Astrocyte (in vitro differentiated cells and primary cell): ENCODE results near the gene ZNF653. TPM values are rescaled to one million over a fixed set of nuclear protein-coding genes. Genes with fewer than 3 reads are reported as not detected.

ENCODE experiments used
- DNase-seq: peaks from one replicate; pipeline ENCODE4 v3.0.0-alpha.2; 2010; ENCODE audit warnings: low read depth
- FAIRE-seq: peaks from 2 replicates; lab custom pipeline; 2011; peaks lifted over from hg19 to GRCh38; lab: Jason Lieb, UNC
- H2AFZ ChIP-seq: 2 replicates; pipeline ENCODE4 v1.6.0; 2012; ENCODE audit warnings: low read depth, low read length, inconsistent platforms
- H3K27ac ChIP-seq: 2 replicates; pipeline ENCODE4 v1.5.1; 2011; ENCODE audit warnings: low read depth, low read length, inconsistent platforms
- H3K27me3 ChIP-seq: 2 replicates; pipeline ENCODE4 v1.6.0; 2011; ENCODE audit warnings: low read length, inconsistent platforms; ENCODE audit not compliant: insufficient read depth
- H3K36me3 ChIP-seq: 2 replicates; pipeline ENCODE4 v1.5.1; 2011; ENCODE audit warnings: low read length, inconsistent platforms; ENCODE audit not compliant: insufficient read depth
- H3K4me1 ChIP-seq: 2 replicates; pipeline ENCODE4 v1.5.1; 2011; ENCODE audit warnings: low read length, inconsistent platforms; ENCODE audit not compliant: insufficient read depth
- H3K4me2 ChIP-seq: 2 replicates; pipeline ENCODE4 v1.6.0; 2012; ENCODE audit warnings: low read length, inconsistent platforms
- H3K4me3 ChIP-seq: 2 replicates; pipeline ENCODE4 v1.5.1; 2011; ENCODE audit warnings: low read depth, mild to moderate bottlenecking, low read length, inconsistent platforms; ENCODE audit not compliant: insufficient read depth
- H3K79me2 ChIP-seq: 2 replicates; pipeline ENCODE4 v1.6.0; 2012; ENCODE audit warnings: mild to moderate bottlenecking, low read length, inconsistent platforms; ENCODE audit not compliant: insufficient read depth
- H3K9ac ChIP-seq: 2 replicates; pipeline ENCODE4 v1.6.0; 2012; ENCODE audit warnings: mild to moderate bottlenecking, low read length, inconsistent platforms
- H3K9me3 ChIP-seq: 2 replicates; pipeline ENCODE4 v1.5.1; 2012; ENCODE audit warnings: low read depth, mild to moderate bottlenecking, low read length, inconsistent platforms; ENCODE audit not compliant: insufficient read depth
- H4K20me1 ChIP-seq: 2 replicates; pipeline ENCODE4 v1.6.0; 2012; ENCODE audit warnings: low read length, inconsistent platforms; ENCODE audit not compliant: insufficient read depth
- H3K27ac Mint-ChIP-seq: one replicate; pipeline ENCODE4 v1.8.0; 2021; ENCODE audit warnings: mild to moderate bottlenecking, mixed read lengths; ENCODE audit not compliant: unreplicated experiment
- H3K27me3 Mint-ChIP-seq: one replicate; pipeline ENCODE4 v1.8.0; 2021; ENCODE audit warnings: low read depth, mixed read lengths; ENCODE audit not compliant: unreplicated experiment
- H3K36me3 Mint-ChIP-seq: one replicate; pipeline ENCODE4 v1.8.0; 2021; ENCODE audit warnings: low read depth, mixed read lengths; ENCODE audit not compliant: unreplicated experiment
- H3K4me1 Mint-ChIP-seq: one replicate; pipeline ENCODE4 v1.8.0; 2021; ENCODE audit warnings: low read depth, mixed read lengths; ENCODE audit not compliant: unreplicated experiment
- H3K4me3 Mint-ChIP-seq: one replicate; pipeline ENCODE4 v1.8.0; 2021; ENCODE audit warnings: mild to moderate bottlenecking, moderate library complexity, mixed read lengths; ENCODE audit not compliant: unreplicated experiment
- H3K9me3 Mint-ChIP-seq: one replicate; pipeline ENCODE4 v1.8.0; 2021; ENCODE audit warnings: mild to moderate bottlenecking, mixed read lengths; ENCODE audit not compliant: unreplicated experiment
- CTCF ChIP-seq: IDR thresholded peaks from 2 replicates; pipeline ENCODE4 v1.5.1; 2011; ENCODE audit warnings: low read depth, mild to moderate bottlenecking, inconsistent platforms, low read length, moderate library complexity; ENCODE audit not compliant: insufficient read depth
- EZH2 ChIP-seq: IDR thresholded peaks from 2 replicates; pipeline ENCODE4 v1.6.1; 2012; ENCODE audit warnings: mild to moderate bottlenecking, low read length, inconsistent platforms; ENCODE audit not compliant: insufficient read depth
- total RNA-seq: library from RNA; stranded (reverse); gene quantifications from 2 replicates; pipeline ENCODE4 v1.2.1, GENCODE V29; 2021

The ZNF653 gene
- total RNA-seq, 1 donor from 2014 or later: 7.6 TPM

GRCh38 chr19:11465600-11465999 is 40.0 kb downstream of the ZNF653 start:
- Mint-ChIP-seq H3K4me1 (no peaks in the 10 kb centered on the region), H3K27me3 (peaks cover 9% of the 10 kb centered on the region), H3K9me3 (no peaks in the 10 kb centered on the region)

GRCh38 chr19:11464333-11465265 is 41.0 kb downstream of the ZNF653 start:
- no peaks in the 10 kb centered on the region for H3K36me3 Mint-ChIP-seq
- Histone ChIP-seq H3K9ac (no peak overlapping the region), H3K4me1 (no peaks in the 10 kb centered on the region), H3K9me3 (no peaks in the 10 kb centered on the region), H2AFZ (no peak overlapping the region), H3K36me3 (no peaks in the 10 kb centered on the region), H3K4me3 (no peak overlapping the region), H3K4me2 (no peak overlapping the region), H3K79me2 (no peaks in the 10 kb centered on the region), H3K27ac (no peak overlapping the region), H4K20me1 (no peaks in the 10 kb centered on the region), H3K27me3 (no peaks in the 10 kb centered on the region)
- no peaks in the 10 kb centered on the region for H3K4me1 Mint-ChIP-seq
- peak; percentile 89 for FAIRE-seq
- H3K27me3 Mint-ChIP-seq: peaks cover 18% of the 10 kb centered on the region
- H3K27ac Mint-ChIP-seq: no peak overlapping the region
- DNase-seq: no peak
- H3K4me3 Mint-ChIP-seq: no peak overlapping the region
- TF ChIP-seq EZH2 (no peak), CTCF (no peak)
- peaks cover 3% of the 10 kb centered on the region for H3K9me3 Mint-ChIP-seq

More at GRCh38 chr19:11465600-11465999, 40.0 kb downstream of the ZNF653 start:
- no peaks in the 10 kb centered on the region for H3K27me3 ChIP-seq
- H4K20me1 ChIP-seq: no peaks in the 10 kb centered on the region
- Mint-ChIP-seq H3K36me3 (no peaks in the 10 kb centered on the region), H3K27ac (no peak overlapping the region), H3K4me3 (no peak overlapping the region)
- no peak overlapping the region for H3K9ac ChIP-seq
- no peak overlapping the region for H3K4me2 ChIP-seq
- H3K9me3 ChIP-seq: no peaks in the 10 kb centered on the region
- FAIRE-seq (no peak), DNase-seq (no peak)
- no peaks in the 10 kb centered on the region for H3K4me1 ChIP-seq
- H3K36me3 ChIP-seq: no peaks in the 10 kb centered on the region
- H3K4me3 ChIP-seq: no peak overlapping the region
- TF ChIP-seq EZH2: no peak
- TF ChIP-seq CTCF: no peak
- H3K27ac ChIP-seq: no peak overlapping the region
- no peak overlapping the region for H2AFZ ChIP-seq
- H3K79me2 ChIP-seq: no peaks in the 10 kb centered on the region

GRCh38 chr19:11463391-11463790 is 42.2 kb downstream of the ZNF653 start:
- no peak overlapping the region for H3K4me3 Mint-ChIP-seq
- Histone ChIP-seq H3K27me3 (no peaks in the 10 kb centered on the region), H3K4me2 (no peak overlapping the region), H3K4me1 (no peaks in the 10 kb centered on the region), H3K36me3 (no peaks in the 10 kb centered on the region), H3K9me3 (no peaks in the 10 kb centered on the region), H3K4me3 (no peak overlapping the region), H3K79me2 (no peaks in the 10 kb centered on the region), H3K27ac (no peak overlapping the region), H3K9ac (no peak overlapping the region), H4K20me1 (no peaks in the 10 kb centered on the region), H2AFZ (no peak overlapping the region)
- no peaks in the 10 kb centered on the region for H3K36me3 Mint-ChIP-seq
- H3K27me3 Mint-ChIP-seq: peaks cover 19% of the 10 kb centered on the region
- no peaks in the 10 kb centered on the region for H3K4me1 Mint-ChIP-seq
- peaks cover 3% of the 10 kb centered on the region for H3K9me3 Mint-ChIP-seq
- TF ChIP-seq CTCF (no peak), EZH2 (no peak)
- H3K27ac Mint-ChIP-seq: no peak overlapping the region
- FAIRE-seq (no peak), DNase-seq (no peak)
